Stimulated activated CD4-positive, alpha-beta T cell treated with anti-CD3 and anti-CD28 coated beads, Interleukin-1b, Interleukin-23, amount 100 ng/mL, for 24 hours (primary cell): ENCODE results near the gene DMRTB1.

Source experiments
- DNase-seq, 4 experiments: peaks; one replicate each; pipeline ENCODE4 v3.0.0-alpha.2; 2020; ENCODE audit warnings: low read depth in 4 of 4, low spot score in 1 of 4

Gene DMRTB1

GRCh38 chr1:53459321-53460175, at the start of gene DMRTB1:
DMRTB1 (plus strand) TSS chr1:53459399; CDS start chr1:53459454, 55 bp downstream.
- no peak for DNase-seq

DNA sequence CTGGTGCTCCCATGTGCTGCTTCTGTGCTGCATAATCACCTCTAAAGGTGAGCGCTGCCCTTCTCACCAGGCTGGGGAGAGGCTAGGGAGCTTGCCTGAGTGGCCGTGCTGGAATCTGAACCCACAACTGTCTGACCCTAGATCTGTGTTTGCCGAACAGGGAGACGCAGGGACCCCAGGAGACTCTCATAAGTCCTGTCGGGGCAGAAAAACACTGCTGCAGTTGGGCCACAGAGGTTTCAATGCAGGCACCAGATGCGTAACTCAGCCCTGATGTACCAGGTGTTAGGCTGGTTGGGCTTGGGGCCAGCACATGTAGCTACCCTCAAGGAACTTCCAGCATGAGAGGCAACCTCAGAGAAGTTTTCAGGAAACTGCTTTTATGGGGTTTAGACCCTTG, 49.5 kb upstream of the DMRTB1 start:
- DNase-seq: no peak

DNA sequence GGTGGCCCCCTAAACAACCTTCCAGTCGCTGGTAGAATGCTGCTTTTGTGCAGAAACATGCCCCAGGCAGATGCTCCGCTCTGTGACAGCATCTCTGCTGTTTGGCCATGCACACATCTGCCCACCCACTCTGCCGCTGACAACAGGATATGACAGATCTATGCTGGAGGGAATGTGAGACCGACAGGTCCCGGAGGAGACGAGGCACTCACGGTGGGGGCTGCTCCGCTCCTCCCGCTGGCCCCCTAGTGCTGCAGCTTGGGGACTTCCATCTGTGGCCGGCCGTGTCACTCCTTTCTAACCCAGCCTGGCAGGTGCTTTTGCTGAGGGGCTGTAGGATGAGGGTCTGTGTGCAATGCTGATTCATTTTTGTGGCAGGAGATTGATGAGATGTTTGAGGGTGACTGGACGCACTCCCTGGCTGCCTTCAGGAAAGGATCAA, 49.1 kb upstream of the DMRTB1 start:
- no peak for DNase-seq

GRCh38 chr1:53410701-53411100, 48.5 kb upstream of the DMRTB1 start:
- DNase-seq: no peak

GRCh38 chr1:53411541-53412152, 47.6 kb upstream of the DMRTB1 start:
- DNase-seq: no peak

DNA sequence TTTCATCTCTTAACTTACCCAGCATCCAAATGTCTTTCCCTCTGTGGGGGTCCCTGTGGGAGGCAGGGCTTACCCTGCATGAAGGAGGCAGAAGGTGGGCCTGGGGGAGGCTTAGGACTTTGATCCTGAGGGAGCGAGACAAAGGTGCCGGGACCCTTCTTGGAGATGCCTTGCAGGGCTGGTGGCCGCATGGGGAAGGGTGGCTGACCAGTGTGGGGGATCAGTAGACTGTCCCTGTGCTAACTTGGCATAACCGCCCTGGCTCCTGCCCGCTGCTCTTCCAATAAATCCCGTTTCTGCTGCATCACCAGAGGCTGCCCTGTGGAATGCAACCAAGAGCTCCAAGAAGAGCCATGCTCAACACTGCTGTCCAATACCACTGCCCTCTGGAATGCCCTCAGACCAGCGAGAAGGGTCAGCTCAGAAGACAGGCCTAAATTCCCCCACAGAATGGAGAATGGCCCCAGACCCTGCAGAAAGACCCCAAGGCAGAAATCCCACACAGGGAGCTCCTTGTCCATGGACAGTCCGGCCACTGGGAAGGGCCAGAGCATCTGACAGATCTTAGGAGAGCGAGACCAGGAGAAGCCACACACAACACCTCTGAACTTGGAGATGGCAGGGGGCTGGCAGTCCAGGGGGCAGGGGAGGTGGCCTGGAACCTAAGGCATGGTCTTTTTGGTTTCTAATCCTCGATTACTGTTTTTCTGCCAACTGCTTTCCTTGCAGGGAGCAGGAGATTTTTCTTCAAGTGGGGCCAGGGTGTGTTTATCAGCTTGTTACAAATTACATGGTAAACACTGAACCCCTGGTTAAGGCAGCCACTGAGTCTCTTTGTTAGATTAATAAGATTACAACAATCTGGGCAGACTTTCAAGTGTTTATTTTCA, 46.7 kb upstream of the DMRTB1 start:
- no peak for DNase-seq

DNA sequence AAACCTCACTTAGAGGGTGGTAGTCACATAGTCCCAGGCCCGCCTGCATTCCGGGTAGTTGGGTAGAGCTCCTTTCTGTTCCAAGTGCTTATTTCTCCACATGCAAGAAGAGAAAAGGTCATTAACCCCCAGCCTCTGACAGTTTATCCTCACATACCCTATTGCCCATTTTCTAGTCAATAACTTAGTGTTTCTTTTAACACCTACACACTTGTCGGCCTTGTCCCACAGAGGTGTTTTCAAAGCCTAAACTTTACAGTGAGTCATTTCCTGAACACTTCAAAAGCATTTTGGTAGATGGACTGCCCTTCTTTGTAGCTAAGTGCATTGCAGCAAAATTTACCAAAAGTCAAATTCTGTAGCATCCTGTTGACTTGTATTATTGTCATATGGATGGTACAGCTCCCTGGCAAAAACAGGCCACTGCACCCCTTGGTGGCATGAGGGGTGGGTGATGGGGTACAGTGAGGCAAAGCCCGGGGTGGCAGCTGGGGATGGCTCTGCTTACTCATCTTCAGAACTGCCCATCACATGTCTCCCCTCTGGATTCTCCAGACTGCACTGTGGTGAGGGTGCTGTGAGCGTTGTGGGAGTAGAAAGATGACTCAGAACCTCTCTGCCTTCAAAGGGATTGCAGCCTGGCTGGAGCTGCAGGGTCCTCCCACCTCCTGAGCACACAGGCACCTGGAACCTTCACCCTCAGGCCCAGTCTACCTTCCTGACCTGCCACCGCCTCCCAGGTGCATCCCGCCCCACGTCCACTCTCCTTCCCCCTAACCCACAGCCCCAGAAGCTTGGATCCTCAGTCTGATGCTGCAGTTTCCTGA, 45.8 kb upstream of the DMRTB1 start:
- peak in 3 of 4 experiments; percentile 14 to 41 (median 15) for DNase-seq

- DNase-seq: no peak
Measured at GRCh38 chr1:53414632-53415031, 44.6 kb upstream of the DMRTB1 start.

DNA sequence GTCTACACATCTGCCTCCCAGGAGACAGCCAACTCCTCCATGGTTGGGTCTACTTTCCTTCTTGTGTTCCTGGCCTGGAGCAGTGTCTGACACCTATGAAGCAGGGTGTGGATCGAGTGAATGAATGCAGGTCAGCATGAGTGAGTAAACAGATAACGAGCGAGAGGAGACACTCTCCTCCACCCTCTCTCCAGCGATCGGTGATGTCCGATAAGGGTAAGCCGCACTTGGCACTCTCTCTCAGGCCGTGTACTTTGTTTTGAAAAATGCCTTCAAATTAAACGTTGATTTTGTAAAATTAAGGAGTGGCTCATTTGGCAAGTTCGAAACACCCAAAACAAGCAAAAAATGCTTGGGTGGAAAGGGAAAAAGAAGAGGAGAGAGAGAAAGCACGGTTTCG, 43.8 kb upstream of the DMRTB1 start:
- no peak for DNase-seq

GRCh38 chr1:53416269-53416813, 42.9 kb upstream of the DMRTB1 start:
- DNase-seq: no peak

- no peak for DNase-seq
Measured at GRCh38 chr1:53417074-53417511, 42.1 kb upstream of the DMRTB1 start.

DNA sequence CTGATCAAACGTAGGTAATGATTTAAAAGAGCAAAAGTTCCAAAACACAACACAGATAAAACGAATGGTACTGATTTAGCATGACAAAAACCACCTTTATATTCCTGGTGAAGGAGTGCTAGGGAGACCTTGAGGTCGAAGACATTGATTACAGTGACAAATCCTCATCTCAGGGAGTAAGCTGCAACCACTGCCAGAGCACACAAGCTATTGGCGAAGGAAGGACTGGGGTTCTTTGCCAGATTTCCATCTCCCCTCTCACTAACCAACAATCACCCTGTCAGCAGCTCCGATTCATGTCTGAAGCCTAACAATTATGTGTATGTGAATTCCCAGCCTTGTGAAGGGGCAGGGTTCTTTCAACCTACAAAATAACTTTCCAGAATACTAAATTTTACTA, 40.2 kb upstream of the DMRTB1 start:
- no peak for DNase-seq

- no peak for DNase-seq
Measured at GRCh38 chr1:53420341-53420740, 38.9 kb upstream of the DMRTB1 start.

DNA sequence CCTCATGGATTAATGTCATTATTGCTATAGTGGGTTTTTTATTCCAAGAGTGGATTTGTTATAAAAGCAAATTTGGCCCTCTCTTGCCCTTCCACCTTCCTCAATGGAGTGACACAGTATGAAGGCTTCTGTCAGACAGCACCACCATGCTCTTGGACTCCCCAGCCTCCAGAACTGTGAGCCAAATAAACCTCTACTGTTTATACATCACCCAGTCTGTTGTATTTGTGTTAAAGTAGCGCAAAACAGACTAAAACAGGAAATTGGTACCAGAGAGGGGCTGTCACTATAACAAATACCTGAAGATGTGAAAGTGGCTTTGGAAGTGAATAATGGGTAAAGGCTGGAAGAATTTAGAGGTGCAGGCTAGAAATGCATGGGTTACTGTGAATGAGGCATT, 38.0 kb upstream of the DMRTB1 start:
- DNase-seq: no peak

DNA sequence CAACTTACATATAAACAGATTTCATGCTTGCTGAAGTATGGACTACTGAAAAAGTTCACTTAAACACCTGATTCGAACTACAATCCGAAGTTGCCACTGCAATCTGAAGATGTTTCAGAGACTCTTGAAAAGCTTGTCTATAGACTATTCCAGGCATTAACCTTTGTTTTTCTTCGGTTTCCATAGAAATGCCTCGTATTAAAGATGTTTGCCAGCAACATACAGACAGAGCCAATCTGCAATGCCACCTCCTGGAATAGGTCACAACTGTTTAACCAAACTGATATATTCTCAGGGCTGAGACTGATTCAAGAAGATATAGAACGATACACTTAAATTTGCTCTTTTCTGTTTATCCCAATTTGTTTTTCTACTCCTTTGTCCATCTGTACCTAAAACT, 28.9 kb upstream of the DMRTB1 start:
- DNase-seq: no peak

DNA sequence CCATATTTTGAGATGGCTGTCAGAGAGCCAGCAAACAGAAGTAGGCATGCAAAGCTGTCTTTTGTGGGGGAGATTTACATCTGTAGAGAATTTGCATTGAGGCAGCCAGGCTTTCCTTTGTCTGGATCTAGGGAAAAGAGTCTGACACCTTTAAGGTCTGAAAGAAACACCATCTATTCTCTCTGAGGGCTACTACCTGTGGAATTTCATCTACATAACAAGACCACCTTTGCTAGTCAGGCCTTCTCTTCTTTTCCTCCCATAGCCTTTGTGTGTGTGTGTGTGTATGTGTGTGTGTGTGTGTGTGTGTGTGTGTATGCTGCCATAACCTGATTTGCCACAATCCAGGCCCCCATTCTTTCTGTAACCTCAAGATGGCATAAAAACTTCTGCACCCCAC, 28.4 kb upstream of the DMRTB1 start:
- no peak for DNase-seq

DNA sequence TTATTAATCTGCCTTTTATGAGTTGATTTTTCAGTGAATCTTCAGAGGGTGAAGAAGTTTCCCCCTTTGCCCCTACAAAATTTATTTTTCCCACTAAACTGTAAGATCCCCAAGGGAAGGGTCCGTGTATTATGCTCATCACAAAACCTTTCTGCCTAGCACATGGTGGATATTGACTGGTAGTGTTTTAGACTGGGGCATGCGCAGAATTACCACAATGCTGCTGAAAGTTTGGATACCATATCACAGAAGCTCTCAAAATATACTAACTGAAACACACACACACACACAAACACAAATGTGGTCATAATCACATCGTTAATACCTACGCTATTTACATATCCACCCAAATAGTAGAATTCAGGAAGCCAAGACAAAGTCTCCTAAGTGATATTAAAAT, 28.0 kb upstream of the DMRTB1 start:
- DNase-seq: no peak

DNA sequence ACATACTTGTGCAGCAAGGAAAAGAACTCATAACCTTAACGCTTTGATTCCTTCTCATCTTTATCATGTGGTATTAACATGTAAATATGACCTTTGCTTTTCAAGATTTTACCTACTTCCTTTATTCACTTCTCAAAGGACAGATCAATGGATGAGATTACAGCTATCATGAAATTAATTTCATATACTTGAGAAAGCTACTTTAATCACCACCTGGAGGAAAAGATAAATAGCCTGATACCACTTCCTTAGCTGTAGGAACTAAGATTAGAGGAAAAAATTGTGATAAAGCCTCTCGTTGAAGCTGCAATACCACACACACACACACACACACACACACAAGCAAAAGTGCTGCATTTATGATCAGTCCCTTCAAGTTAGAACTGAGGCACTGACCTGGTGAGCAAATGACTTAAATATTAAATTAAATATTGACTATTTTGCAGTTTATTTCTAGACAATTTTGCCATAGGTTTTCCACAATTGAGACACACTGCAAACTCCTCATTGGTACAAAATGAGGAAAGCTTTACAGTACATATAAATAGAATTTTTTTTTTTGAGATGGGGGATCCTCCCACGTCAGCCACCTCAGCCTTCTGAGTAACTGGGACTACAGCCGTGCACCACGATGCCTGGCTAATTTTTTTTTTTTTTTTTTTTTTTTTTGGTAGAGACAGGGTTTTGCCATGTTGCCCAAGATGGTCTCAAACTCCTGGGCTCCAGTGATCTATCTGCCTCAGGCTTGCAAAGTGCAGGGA, 27.2 kb upstream of the DMRTB1 start:
- no peak for DNase-seq

DNA sequence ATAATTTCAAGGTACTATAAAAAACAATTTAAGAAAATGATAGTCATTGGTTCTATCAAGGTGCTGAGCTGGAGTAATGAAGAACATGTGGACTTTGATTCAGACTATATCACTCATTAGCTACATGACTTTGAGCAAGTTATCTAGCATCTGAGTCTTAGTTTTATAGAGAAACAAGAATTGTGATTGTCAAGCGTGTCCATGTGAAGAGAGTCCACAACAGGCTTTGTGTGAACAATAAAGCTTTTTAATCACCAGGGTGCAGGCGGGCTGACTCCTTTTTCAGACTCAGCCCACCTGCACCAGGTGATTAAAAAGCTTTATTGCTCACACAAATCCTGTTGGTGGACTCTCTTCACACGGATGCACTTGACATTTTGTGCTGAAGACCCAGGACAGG, 26.6 kb upstream of the DMRTB1 start:
- no peak for DNase-seq
